ENCODE results near the gene SOBP. TPM values are rescaled to one million over a fixed set of nuclear protein-coding genes. Genes with fewer than 3 reads are reported as not detected.
"Not testable (repeated sequence)": the region's sequence is repeated elsewhere in the genome, so short reads cannot be mapped to it uniquely, and the experiment has no call there.

The SOBP gene, protein sequence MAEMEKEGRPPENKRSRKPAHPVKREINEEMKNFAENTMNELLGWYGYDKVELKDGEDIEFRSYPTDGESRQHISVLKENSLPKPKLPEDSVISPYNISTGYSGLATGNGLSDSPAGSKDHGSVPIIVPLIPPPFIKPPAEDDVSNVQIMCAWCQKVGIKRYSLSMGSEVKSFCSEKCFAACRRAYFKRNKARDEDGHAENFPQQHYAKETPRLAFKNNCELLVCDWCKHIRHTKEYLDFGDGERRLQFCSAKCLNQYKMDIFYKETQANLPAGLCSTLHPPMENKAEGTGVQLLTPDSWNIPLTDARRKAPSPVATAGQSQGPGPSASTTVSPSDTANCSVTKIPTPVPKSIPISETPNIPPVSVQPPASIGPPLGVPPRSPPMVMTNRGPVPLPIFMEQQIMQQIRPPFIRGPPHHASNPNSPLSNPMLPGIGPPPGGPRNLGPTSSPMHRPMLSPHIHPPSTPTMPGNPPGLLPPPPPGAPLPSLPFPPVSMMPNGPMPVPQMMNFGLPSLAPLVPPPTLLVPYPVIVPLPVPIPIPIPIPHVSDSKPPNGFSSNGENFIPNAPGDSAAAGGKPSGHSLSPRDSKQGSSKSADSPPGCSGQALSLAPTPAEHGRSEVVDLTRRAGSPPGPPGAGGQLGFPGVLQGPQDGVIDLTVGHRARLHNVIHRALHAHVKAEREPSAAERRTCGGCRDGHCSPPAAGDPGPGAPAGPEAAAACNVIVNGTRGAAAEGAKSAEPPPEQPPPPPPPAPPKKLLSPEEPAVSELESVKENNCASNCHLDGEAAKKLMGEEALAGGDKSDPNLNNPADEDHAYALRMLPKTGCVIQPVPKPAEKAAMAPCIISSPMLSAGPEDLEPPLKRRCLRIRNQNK
- 1 to 10 TPM in 1 of 2 donors, under 1 TPM in 1; 0.70 to 4.6 TPM for total RNA-seq
- long read RNA-seq, partial matches to known transcripts: 2 of 2 reads
- long read RNA-seq, other reads (novel, unspliced or antisense): 0 of 2 reads

GRCh38 chr6:107489636-107490565 is at the start of gene SOBP:
TSS of gene SOBP (plus strand) at chr6:107490117. CDS start at chr6:107490617, 500 bp downstream.
- intact Hi-C loops (cut with DNase I, micrococcal nuclease): no loop called here
- DNase-seq (peak; percentile 30 to 37), ATAC-seq (peak; percentile 49)

- DNase-seq (no peak), ATAC-seq (no peak)
- intact Hi-C loops (cut with DNase I, micrococcal nuclease): no loop called here
Measured at GRCh38 chr6:107440936-107441335, 49.0 kb upstream of the SOBP start.

- intact Hi-C loops (cut with DNase I, micrococcal nuclease): no loop called here
- ATAC-seq (no peak), DNase-seq (no peak)
Measured at GRCh38 chr6:107441682-107442081, 48.2 kb upstream of the SOBP start.

DNA sequence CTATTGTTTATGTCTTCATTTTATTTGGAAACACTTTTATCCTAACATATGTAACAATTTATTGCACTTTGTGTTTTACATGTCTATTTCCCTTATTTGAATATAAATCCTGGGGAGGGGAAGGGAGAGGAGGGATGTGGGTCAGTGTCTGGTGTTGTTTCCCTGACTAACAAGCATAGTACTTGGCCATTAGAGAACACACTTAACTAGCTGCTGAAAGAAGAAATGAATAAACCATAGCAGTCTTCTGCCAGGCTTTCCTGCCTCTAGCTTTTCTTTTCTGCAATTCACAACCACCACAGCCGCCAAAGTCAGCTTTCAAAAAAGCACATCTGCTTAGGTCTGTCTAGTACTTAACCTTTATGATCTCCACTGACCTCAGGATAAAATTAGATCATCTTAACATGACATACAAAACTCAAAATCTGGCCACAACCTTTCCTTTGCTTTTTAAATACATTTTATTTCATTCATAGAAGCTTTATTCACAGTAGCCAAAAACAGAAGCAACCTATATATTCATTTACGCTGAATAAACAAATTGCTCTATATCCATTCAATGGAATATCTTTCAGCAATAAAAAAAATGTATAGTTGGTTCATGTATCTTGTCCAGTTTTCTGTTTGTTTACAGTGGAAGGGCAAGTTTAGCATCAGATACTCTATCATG is 46.8 kb upstream of the SOBP start:
- intact Hi-C loops (cut with DNase I, micrococcal nuclease): no loop called here
- ATAC-seq (no peak), DNase-seq (no peak)

DNA sequence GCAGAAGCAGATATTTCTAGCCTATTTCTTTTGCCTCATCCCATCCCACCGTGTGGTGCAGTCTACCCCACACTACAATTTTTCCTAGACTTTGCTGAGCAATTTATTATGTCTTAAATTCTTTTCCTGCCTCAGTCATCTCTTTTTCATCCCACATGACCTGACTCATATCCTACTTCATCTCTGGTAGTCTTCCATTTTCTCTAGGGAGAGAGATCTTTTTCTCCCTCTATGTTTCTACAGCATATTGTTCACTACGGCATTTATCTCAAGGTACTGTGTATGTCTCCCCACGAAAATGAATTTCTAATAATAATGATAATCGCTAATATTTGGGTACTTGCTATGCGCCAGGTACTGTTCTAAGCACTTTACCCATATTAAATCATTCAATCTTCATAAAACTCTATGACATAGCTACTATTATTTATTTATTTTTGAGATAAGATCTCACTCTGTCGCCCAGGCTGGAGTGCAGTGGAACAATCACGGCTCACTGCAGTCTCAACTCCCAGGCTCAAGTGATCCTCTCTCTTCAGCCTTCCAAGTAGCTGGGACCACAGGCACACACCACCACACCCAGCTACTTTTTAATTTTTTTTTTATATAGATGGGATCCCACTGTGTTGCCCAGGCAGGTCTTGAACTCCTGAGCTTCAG is 46.2 kb upstream of the SOBP start:
- DNase-seq (no peak), ATAC-seq (no peak)
- intact Hi-C loops (cut with DNase I, micrococcal nuclease): no loop called here

DNA sequence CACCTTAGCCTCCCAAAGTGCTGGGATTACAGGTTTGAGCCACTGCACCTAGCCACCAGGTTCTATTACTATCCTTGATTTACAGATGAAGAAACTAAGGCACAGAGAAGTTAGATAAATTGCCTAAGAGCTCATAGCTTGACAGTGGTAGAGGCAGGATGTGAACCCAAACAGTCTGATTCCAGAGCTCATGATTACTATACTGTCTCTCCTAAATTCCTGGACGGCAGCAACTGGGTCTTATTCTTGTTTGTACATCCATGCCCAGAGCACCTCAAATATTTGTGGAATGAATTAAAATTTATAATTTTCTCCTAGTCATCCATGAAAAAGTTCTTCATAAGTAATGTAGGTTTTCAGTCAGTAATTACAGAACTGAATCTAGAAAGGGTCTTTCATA is 45.6 kb upstream of the SOBP start:
- ATAC-seq (no peak), DNase-seq (no peak)
- intact Hi-C loops (cut with DNase I, micrococcal nuclease): no loop called here

DNA sequence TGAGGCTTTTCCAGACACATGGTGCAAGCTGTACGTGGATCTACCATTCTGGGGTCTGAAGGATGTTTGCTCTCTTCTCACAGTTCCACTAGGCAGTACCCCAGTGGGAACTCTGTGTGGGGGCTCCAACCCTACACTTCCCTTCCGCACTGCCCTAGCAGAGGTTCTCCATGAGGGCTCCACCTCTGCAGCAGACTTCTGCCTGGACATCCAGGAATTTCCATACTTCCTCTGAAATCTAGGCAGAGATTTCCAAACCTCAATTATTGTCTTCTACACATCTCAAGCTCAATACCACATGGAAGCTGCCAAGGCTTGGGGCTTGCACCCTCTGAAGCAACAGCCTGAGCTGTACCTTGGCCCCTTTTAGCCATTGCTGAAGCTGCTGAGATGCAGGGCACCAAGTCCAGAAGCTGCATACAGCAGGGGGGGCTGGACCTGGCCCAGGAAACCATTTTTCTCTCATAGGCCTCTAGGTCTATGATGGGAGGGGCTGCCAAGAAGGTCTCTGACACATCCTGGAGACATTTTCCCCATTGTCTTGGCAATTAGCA is 42.2 kb upstream of the SOBP start:
- ATAC-seq (no peak), DNase-seq (no peak)
- intact Hi-C loops (cut with DNase I, micrococcal nuclease): no loop called here

GRCh38 chr6:107448776-107449175 is 41.1 kb upstream of the SOBP start:
- DNase-seq (no peak), ATAC-seq (no peak)
- intact Hi-C loops (cut with DNase I, micrococcal nuclease): no loop called here

- intact Hi-C loops (cut with DNase I, micrococcal nuclease): no loop called here
- ATAC-seq: peak; percentile 37
- DNase-seq: peak; percentile 35 to 48
Measured at GRCh38 chr6:107458672-107459282, 31.1 kb upstream of the SOBP start.

DNA sequence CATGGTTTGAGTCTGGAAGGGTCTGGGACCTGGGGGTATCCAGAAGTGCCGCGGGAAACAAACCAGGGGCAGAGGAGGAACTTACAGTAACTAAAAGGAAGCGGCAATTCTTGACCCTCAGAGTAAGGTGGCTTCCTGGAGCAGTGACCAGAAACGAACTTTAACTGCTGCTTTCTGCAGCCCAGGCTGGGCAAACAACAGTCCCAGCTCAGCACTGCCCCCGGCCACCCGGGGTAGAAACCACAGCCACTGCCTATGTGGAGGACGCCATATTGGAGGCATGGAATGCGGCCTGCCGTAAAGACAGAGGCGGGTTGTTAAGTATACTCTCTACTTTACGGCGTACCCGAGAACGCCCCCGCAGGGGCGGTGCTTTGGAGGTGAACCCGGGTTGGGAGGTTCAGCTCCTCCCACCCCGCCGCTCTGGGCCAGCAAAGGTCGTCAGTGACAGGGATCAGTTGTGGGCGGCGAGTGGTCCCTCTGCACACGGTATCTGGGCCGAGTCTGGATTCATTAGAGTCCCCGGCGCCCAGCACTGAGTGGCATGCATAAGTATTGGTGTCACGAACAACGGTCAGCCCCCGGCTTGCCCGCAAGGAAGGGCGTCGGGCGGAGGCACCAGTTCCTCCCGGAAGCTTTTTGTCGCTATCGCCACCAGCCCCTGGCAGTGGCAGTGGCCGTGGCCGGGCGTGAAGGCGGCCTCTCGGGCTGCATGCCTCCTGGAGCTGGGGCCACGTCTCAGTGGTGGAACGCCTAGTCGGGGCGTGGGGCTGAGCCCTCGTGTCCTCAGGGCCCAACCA is 30.4 kb upstream of the SOBP start, which contains the start of gene PDSS2:
Gene PDSS2 (minus strand): TSS at position 282 of the 800 bp plus-strand sequence. CDS start 279 bp downstream, at position 3.
- intact Hi-C loops (cut with DNase I, micrococcal nuclease): no loop called here
- ATAC-seq (peak; percentile 96), DNase-seq (peak; percentile 100)

- intact Hi-C loops (cut with DNase I, micrococcal nuclease): no loop called here
- DNase-seq: no peak
- peak; percentile 29 for ATAC-seq
Measured at GRCh38 chr6:107460083-107460631, 29.8 kb upstream of the SOBP start.

- intact Hi-C loops (cut with DNase I, micrococcal nuclease): no loop called here
- DNase-seq (no peak), ATAC-seq (no peak)
Measured at GRCh38 chr6:107466062-107466461, 23.9 kb upstream of the SOBP start.

- DNase-seq (no peak), ATAC-seq (no peak)
- intact Hi-C loops (cut with DNase I, micrococcal nuclease): no loop called here
Measured at GRCh38 chr6:107470364-107470763, 19.6 kb upstream of the SOBP start.

DNA sequence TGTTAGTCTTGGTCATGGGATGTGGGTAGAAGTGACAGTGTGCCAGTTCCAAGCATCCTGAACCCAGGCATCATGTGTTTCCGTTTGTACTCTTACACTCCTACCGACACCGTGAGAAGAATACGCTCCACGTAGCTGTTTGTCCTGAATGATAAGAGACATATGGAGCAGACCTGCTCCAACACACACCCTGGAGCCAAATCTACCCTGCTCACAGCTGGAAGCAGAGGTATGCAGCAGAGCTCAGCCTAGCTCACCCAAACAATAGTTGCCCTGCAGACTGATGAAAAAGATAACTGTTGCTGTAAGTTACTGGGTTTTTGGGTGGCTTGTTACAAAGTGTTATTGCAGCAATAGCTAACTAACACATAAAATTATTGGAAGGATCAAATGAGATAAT is 16.3 kb upstream of the SOBP start:
- ATAC-seq (no peak), DNase-seq (no peak)
- intact Hi-C loops (cut with DNase I, micrococcal nuclease): no loop called here

DNA sequence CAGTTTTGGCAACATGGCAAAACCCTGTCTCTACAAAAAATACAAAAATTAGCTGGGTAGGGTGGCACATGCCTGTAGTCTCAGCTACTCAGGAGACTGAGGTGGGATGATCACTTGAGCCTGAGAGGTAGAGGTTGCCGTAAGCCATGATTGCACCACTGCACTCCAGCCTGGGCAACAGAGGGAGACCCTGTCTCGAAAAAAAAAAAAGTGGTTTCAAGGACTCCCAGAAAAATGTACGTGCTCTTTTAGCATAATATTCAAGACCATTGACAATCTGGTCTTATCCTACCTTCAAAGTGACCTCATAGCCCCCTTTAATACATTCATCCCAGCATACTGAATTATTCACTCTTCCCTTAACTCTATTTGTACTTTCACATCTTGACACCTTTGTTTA is 14.6 kb upstream of the SOBP start:
- ATAC-seq; DNase-seq; intact Hi-C loops (cut with DNase I, micrococcal nuclease): not testable (repeated sequence)

- intact Hi-C loops (cut with DNase I, micrococcal nuclease); DNase-seq; ATAC-seq: not testable (repeated sequence)
Measured at GRCh38 chr6:107475826-107476225, 14.1 kb upstream of the SOBP start.
